H1 (cell line): ENCODE data around the gene NLRP3.

Source experiments
- BRCA1 ChIP-seq: IDR thresholded peaks from 2 replicates; pipeline ENCODE4 v1.6.1; 2012; ENCODE audit warnings: low read depth, low read length, improper control_type of control experiment
- CEBPB ChIP-seq: IDR thresholded peaks from 2 replicates; pipeline ENCODE4 v1.6.1; 2012; ENCODE audit warnings: low read depth, low read length
- CTCF ChIP-seq, 3 experiments: IDR thresholded peaks; 1 replicate in 2 of 3; 2 replicates in 1 of 3; pipeline versions ENCODE4 v1.5.1 to v1.6.1; 2011; ENCODE audit warnings: low read length in 3 of 3, mild to moderate bottlenecking in 3 of 3, inconsistent platforms in 2 of 3, low read depth in 1 of 3, moderate library complexity in 1 of 3; ENCODE audit not compliant: insufficient read depth in 1 of 3; ENCODE audit errors: control extremely low read depth in 1 of 3
- HDAC6 ChIP-seq: IDR thresholded peaks from one replicate; pipeline ENCODE4 v1.7.1; 2012; ENCODE audit warnings: low read depth, mild to moderate bottlenecking, inconsistent platforms, low read length, moderate library complexity
- POLR2A ChIP-seq, 2 experiments: IDR thresholded peaks; 1 replicate in 1 of 2; 2 replicates in 1 of 2; pipeline ENCODE4 v1.6.1; 2011; ENCODE audit warnings: low read depth in 2 of 2, low read length in 2 of 2, mild to moderate bottlenecking in 2 of 2; ENCODE audit errors: control extremely low read depth in 1 of 2

DNA sequence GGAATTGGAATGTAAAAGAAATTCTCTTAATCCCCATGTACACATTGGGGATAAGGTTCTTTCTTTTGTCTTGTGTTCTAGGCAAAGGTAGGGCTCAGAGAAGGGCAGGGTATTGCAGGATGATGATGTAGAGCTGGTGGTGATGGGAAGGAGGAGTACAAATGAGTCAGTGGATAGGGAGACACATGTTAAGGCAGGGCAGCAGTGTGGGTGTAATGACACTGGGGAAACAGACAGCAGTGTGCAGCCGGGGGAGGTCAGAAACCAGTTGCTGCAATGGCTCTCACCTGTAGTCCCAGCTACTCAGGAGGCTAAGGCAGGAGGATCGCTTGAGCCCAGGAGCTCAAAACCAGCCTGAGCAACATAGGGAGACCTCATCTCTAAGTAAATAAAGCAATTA lies 5.1 kb downstream of the NLRP3 start:
- no peak for TF ChIP-seq CTCF (IDR thresholded peaks at IDR 0.05; ENCODE audit: control extremely low read depth in 1 of 3, insufficient read depth in 1 of 3, low read depth in 1 of 3, low read length in 3 of 3)
- TF ChIP-seq POLR2A (IDR thresholded peaks at IDR 0.05; ENCODE audit: control extremely low read depth in 1 of 2, low read depth in 2 of 2, low read length in 2 of 2), result no peak
- TF ChIP-seq HDAC6, result no peak
- no peak for TF ChIP-seq BRCA1
- TF ChIP-seq CEBPB, result no peak
